HG02885 (cell line): Measurements from ENCODE around the gene PLEKHG3.

ENCODE experiments used
- ATAC-seq: cut with Tn5 transposase; IDR thresholded peaks from one replicate; pipeline ENCODE4 v1.9.1; 2021; ENCODE audit warnings: mild to moderate bottlenecking; ENCODE audit not compliant: unreplicated experiment, poor library complexity

PLEKHG3 gene

DNA sequence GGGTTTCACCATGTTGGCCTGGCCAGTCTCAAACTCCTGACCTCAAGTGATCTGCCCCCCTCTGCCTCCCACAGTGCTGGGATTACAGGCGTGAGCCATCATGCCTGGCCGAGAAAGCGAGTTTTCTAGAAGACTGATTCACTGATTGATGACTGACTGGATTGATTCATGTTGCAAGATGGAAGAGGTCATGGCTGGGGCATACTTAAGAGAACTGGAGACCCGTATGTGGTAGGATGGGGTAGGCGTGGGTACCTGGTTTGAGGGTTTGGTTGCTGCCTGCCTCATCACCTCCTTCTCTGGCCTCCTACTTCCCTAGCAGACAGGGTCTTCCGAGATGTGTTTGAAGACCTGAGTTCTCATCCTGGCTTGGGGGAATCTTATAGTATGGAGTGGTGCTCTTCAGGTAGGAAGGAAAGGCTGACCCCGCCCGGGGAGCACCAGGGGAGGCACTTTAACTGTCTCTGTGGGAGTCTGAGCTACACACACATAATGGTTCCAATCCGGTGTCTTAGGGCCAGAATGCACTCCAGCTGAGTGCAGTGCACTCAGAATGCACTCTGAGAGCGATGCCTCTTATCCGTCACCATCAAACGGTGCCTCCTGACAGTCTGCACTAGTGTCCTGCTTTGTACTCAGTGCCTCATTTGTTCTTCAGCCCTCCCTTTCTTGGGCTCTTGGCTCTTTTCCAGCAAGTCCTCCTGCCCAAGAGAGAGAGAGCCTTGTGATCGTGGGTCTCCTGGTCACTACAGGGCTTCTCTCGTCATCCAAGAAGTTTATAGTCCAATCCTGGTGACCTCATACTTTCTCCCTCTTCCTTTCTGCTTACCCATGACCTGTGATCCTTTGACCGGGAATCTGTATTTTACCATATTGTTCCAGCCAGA, 19.7 kb downstream of the PLEKHG3 start:
- ATAC-seq, result no peak

DNA sequence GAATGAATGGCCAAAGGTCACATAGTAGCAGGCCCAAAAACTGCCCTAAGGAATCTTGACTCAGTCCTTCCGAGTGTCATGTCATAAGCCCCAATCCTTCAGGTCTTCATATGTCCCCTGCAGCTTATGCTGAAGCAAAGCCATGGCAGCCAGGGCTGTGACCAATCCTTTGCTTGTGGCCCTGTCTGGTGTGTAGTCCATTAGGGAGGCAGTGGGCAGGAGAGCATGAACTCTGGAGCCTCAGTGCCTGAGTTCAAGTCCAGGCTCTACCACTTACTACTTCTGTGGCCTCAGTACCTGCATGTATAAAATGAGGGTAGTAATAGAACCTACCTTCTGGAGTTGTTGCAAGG, 20.3 kb downstream of the PLEKHG3 start:
- no peak for ATAC-seq

DNA sequence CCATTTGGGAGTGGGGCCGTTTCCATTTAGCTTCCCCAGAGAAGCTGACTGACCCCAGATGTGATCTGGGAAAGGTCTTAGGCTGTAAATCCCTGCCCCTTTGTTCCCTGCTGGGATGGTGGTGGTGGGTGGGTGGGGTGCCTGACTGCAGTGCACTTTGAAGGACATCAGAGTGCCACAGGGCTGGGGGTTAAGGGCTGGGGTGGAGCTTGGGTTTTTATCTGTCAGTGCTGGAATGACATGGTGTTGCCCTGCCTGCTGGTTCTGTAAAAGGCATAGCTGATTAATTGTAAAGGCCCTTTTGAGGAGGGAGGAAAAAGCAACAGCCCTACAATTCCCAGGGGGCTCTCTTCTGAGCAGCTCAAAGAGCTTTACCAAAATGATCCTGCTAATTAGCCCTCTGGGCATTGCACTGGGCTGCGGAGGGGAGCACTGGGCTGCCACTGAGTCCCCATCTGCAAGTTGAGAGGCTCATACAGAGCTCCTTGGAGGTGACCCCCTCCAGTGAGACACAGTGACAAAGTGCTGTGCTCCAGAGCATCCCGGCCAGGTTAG, 21.1 kb downstream of the PLEKHG3 start:
- no peak for ATAC-seq

DNA sequence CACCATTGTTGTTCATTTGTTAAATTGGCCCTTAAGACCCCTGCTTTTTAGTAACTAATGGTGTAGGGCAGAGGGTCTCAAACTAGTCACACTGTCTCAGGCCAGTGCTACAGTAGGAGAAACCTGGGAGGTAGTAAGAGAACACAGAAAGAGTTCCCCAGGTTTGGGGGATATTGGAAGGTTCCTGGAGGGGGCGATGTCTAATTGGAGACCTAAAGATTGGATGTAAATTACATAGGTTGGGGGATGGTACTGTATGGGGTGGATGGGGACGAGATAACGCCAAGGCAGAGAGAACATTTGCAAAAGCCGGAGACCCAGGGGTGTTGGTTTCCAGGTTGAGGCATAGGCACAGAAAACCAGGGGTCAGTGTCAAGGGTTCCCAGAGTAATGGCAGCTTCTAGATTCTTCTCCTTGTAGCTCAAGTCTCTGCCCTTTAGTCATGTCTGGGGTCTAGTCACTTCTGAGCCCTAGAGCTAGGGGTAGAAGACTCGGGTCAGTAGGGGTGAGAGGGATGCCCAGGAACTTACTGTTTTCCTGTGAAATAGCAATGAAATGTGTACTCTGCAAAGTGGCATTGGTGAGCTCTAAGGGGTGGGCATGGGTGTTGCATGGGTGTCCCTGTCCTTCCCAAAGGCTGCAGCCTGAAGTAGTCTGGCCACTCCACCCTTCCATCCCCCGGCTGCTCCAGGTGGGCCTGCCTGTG, 21.8 kb downstream of the PLEKHG3 start:
- no peak for ATAC-seq

DNA sequence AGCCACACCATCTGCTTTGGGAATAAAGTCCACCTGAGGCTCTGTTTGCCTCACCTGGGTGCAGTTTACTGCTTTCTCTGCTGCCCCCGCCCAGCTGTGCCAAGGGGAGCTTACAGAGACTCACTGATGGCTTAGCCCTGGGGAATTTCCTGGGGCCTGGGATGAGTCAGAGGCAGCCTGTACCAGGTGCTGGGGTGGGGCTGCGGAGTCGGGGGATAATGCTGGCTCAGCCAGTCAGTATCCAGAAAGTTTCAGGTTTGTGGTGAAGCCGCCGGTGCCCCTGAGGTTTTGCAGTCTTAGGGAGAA, 22.3 kb downstream of the PLEKHG3 start:
- ATAC-seq, result no peak

DNA sequence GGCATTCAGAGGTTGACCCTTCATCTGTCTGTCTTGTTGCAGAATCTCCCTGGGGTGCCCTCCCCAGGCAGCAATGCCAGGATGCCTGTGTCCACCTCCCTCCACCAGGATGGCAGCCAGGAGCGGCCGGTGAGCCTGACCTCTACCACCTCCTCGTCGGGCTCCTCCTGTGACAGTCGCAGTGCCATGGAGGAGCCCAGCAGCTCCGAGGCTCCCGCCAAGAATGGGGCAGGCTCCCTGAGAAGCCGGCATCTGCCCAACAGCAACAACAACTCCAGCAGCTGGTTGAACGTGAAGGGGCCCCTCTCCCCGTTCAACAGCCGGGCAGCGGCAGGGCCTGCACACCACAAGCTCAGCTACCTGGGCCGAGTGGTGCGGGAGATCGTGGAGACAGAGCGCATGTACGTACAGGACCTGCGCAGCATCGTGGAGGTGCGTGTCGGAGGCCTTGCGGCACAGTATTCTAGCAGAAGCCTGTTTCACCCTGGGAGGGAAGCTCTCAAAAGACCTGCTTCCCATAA, 23.4 kb downstream of the PLEKHG3 start:
- no peak for ATAC-seq

DNA sequence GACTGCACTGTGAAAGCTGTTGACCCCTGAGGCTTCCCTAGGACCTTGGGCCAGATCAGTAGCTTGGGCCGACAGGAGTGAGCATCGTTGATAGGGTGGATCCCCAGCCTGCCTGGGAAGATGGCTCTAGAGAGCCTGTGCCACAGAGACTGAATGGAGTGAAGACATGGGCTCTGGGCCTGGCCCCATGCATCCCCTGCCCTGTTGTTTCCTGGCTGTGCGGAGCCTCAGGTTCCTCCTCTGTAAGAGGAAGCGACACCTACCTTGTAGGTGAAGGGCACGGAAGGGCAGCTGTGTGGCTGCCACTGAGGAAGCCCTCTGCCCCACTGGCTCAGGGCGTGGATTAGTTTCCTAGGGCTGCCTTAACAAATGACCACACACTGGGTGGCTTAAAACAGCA, 23.9 kb downstream of the PLEKHG3 start:
- no peak for ATAC-seq

DNA sequence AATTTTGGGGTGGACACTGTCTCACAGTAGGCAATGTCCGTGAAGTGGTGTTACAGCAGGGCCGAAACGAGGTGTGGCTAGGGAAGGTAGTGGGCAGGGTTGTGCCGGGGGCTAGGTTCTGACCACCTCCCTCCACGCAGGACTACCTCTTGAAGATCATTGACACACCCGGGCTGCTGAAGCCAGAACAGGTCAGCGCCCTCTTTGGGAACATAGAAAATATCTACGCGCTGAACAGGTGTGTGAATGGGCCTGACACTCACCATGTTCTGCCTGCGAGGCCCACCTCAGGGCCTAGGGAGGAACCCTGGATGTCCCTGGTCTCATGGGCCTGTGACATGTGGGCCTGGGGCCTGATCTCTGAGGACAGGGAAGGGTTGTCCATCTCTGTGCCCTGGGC, 24.6 kb downstream of the PLEKHG3 start:
- no peak for ATAC-seq

DNA sequence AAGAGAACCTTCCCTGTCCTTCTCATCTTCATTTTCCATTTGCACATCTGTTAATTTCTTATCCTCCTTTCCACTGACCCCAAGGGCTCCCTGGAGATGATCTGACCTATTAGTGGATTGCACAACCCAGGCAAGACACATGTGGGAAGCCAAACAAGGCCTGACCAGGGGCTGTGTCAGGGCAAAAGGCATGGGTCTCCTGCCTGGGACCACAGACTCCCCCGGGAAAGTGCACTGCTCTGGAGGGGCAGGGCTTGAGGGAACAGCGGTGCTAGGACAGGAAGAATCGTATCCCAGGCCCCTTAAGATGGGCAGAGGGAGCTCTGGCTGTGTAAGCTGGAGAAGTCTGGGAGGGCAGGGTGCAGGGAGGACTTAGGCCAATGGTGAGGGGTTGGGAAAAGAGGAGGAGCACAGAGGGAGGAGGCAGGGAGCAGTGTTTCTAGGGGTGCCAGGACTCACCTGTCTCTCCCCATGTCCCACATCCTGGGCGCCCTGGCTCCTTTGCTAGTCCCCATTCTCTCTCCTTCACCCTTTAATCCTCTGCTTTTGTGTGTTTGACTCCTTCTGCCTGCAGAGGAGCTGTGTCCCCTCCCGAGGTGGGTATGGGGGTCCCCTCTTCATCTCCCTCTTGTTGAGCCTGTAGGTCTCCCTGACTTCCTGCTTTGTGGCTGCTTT, 25.3 kb downstream of the PLEKHG3 start:
- ATAC-seq, result no peak

DNA sequence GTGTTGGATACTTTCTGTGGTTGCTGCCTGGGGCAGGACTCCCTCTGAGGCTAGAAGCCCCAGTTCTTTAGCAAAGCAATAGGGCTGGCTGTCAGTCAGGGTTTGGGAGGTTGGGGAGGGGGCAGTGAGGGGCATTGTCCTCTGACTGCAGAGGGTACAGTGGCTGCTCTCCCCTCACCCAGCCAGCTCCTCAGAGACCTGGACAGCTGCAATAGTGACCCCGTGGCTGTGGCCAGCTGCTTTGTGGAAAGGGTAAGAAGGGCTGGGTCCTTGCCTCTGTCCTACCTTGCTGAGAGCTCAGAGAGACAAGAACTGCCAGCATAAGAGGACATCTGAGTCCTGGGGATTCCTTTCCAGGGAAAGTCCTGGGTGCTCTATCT, 25.8 kb downstream of the PLEKHG3 start:
- ATAC-seq, result no peak

DNA sequence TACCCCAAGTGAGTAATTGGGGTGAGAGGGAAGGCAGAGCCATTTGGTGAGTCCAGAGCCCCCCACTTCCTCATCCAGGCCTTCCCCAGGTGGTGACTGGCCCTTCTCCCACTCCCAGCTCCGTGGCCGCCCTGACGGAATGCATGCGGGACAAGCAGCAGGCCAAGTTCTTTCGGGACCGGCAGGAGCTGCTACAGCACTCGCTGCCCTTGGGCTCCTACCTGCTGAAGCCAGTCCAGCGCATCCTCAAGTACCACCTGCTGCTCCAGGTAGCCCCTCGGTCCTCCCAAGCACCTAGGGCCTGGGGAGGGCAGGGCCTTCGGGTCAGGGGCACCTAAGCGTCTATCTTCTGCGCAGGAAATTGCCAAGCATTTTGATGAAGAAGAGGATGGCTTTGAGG, 26.5 kb downstream of the PLEKHG3 start:
- no peak for ATAC-seq

DNA sequence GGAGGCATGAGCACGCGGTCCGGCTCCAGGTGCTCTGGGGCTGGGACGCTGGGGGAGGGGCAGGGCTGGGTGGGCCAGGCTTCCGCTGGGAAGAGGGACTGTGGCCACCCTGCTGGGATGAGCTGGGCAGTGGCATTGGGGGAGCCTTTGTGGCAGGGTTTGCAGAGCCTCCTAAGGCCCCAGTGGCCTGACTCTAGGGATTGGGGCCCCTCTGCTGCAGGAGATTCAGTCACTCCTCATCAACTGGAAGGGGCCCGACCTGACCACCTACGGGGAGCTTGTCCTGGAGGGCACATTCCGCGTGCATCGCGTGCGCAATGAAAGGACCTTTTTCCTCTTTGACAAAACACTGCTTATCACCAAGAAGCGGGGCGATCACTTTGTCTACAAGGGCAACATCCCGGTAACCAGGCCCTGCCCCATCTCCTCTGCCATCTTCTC, 26.9 kb downstream of the PLEKHG3 start:
- no peak for ATAC-seq

DNA sequence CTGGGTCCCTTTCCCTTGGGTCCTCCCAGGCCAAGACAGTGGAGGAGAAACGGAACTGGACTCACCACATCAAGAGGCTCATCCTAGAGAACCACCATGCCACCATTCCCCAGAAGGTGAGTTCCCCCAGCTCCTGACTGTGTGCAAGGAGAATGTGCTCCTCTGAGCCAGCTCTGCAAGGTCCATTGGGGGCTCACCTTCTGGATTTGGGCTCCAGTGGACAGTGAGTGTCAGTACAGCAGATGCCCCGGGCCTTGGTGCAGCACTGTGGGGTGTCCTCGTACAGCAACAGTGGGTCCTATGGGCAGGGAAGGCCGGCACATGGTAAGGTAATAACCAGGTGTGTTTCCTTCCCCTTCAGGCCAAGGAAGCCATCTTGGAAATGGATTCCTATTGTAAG, 27.8 kb downstream of the PLEKHG3 start:
- ATAC-seq, result no peak

DNA sequence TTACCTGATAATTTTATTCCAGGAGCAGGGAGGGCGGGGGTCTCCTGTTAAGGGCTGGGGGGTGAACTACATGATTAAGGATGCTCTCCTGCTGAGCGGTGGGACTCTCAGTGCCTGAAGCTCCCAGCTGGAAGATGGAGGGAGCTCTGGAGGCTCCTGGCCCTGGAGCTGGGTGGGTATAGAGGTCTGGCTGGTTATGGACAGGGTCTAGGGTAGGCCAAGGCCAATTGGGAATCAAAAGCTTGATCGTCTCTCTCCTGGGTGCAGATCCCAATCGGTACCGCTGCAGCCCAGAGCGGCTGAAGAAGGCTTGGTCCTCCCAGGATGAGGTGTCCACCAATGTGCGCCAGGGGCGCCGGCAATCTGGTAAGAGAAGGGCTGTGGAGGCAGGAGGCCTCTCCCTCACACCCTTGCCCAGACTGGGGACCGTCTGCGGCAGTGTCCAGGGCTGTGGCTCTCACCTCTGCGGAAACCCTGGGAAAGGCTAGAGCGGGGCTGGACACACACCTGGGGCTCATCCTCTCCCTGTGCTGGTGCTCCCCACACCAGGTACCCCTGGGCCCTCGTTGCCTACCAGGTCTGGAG, 28.4 kb downstream of the PLEKHG3 start:
- no peak for ATAC-seq

DNA sequence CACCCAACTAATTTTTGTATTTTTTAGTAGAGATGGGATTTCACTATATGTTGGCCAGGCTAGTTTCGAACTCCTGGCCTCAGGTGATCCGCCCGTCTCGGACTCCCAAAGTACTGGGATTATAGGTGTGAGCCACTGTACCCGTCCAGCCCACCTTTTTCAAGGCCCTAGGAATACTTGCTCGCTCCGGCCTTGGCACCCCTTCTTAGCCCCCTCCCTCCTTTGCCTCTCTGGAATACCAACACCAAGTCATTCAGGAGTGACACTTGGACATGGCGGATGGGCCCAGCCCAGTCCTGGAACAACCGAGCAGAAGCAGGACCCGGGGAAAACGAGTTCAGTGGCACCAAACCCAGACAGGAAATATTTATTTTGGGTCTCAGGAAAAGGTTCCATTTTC, 29.1 kb downstream of the PLEKHG3 start:
- no peak for ATAC-seq

DNA sequence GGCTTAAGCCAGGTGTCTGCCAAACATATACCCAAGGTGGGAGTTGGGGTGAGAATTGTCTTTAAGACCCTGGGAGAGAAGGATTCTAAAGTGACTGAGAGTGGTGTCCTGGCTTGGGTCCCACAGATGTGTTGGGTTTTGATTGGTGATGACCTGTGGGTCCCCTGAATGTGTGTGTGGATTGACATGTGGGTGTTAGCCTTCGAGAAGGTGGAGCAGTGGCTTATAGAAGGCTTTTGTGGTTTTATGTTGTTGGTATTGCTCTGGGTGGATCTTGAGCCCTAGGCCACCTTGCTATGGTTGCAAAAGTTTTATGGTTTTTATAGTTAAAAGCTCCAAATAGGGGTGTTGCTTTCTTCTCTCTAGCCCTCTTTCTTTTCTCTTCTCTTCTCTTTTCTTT, 29.7 kb downstream of the PLEKHG3 start:
- ATAC-seq, result no peak

DNA sequence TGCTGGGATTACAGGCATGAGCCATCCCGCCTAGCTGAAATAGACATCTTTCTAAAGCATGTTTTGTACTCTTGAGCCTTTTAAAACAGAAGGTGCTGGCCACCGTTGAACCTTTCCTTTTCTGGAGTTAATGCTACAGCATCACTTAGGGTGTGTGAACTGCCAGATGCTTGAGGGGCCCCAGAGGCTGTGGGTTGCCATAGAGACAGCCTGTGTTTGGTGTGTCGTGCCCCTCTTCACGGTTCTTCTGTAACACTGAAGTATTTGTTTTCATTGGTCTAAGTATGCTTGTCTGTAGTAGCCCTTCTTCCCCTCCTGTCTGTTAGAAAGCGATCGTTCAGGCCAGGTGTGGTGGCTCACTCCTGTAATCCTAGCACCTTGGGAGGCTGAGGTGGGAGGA, 30.8 kb downstream of the PLEKHG3 start:
- ATAC-seq, result no peak

DNA sequence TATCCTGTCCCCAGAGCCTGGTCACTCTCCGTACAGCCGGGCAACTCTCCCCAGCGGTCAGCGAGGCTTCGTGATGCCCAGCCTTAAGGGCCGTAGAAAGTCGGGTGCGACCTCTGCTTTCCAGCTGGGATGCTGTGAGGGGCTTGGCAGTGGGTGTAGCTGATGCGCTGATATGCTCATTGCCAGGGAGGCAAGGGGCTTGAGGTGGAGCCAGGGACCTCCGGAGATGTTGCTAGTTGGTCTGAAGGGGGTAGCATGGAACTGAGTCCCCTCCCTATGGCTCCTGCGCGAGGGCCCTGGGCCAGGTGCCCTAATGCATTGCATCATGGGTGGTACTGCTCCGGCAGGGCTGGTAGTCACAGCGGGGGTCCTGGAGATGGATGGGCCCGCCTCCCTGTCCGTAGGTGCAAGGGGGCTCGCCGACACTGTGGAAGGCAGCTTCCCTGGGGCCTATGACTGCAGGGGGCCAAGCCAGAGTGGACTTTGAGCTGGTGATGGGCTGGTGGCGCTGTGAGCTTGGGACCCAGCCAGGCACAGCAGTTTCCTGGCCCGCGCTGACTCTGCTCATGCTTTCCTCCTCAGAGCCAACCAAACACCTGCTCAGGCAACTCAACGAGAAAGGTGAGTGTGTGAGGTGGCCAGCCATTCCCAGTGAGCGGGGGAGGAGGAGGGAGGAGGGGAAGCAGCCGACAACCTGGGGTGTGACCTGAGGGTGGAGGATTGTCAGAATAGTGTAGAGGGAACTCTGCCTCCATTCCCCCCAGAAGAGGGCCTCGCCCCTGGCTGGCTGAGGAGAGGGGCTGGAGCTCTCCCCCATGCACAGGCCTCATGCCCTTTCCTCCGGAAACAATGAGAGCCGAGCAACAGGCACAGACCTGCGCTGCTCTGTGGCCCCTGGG, 32.3 kb downstream of the PLEKHG3 start:
- no peak for ATAC-seq

DNA sequence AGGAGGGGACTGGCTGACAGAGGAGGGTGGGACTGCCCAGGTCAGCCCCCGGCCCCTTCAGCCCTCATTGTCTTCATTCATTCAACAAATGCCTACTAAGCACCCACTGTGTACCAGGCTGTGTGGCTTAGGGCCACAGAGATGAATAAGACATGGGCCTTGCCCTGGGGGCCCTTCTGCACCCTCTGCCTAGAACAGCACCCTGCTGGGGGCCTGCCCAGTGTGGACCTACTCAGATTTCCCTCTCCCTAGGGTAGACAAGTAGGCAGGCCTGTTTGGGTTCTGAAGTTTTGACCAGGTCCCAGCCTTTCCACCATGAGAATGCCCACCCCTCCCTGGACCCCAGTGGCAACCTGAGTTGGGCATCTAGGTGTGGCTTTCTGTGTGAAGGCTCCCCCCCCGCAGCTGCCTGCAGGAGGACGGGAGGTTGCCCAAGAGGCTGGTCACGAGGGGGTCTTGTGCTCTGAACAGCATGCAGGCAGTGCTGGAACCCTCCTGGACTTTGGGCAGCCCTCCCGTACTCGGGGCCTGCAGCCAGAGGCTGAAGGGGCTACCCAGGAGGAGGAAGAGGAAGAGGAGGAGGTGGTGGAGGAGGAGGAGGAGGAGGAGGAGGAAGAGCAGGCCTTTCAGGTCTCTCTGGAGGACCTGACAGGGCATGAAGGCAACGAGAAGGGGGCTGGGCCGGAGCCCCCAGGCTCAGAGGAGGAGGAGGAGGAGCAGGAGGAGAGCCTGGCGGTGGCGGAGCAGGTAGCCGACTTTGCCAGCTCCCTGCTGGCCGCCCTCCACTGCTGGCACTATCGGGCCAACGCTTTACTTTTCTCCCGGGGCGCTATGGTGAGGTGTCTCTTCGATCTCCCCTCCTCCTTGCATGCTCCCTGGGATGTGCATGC, 33.4 kb downstream of the PLEKHG3 start:
- no peak for ATAC-seq
